Measurements from ENCODE around the gene CLIP2. TPM values are rescaled to one million over a fixed set of nuclear protein-coding genes. Genes with fewer than 3 reads are reported as not detected.

Gene CLIP2
- total RNA-seq, 1 donor from 2014 or later = 24.1 TPM

- DNase-seq (no peak), ATAC-seq (no peak)
- Histone ChIP-seq H3K9me3 (no peaks in the 10 kb centered on the region), H3K36me3 (no peaks in the 10 kb centered on the region), H3K27me3 (ENCODE audit: low read depth) (no peaks in the 10 kb centered on the region), H3K4me3 (peak overlapping the region; percentile 72), H3K27ac (no peak overlapping the region), H3K4me1 (peaks cover 28% of the 10 kb centered on the region)
- TF ChIP-seq CTCF (IDR thresholded peaks at IDR 0.05) = no peak
- intact Hi-C loops (cut with DNase I) = no loop called here
Measured at GRCh38 chr7:74290981-74291441, 1.8 kb downstream of the CLIP2 start.

- intact Hi-C loops (cut with DNase I) = no loop called here
- Histone ChIP-seq H3K4me3 (no peak overlapping the region), H3K36me3 (no peaks in the 10 kb centered on the region), H3K27me3 (ENCODE audit: low read depth) (no peaks in the 10 kb centered on the region), H3K4me1 (peaks cover 28% of the 10 kb centered on the region), H3K9me3 (no peaks in the 10 kb centered on the region), H3K27ac (no peak overlapping the region)
- DNase-seq (no peak), ATAC-seq (no peak)
- no peak for TF ChIP-seq CTCF (IDR thresholded peaks at IDR 0.05)
Measured at GRCh38 chr7:74291535-74291934, 2.3 kb downstream of the CLIP2 start.

- H3K4me1 ChIP-seq = peaks cover 26% of the 10 kb centered on the region
- intact Hi-C loops (cut with DNase I) = no loop called here
- no peaks in the 10 kb centered on the region for H3K36me3 ChIP-seq
- H3K27me3 ChIP-seq (ENCODE audit: low read depth) = no peaks in the 10 kb centered on the region
- no peak overlapping the region for H3K27ac ChIP-seq
- ATAC-seq (no peak), DNase-seq (no peak)
- no peak for TF ChIP-seq CTCF (IDR thresholded peaks at IDR 0.05)
- no peak overlapping the region for H3K4me3 ChIP-seq
- H3K9me3 ChIP-seq = no peaks in the 10 kb centered on the region
Measured at GRCh38 chr7:74292757-74293576, 3.8 kb downstream of the CLIP2 start.

GRCh38 chr7:74293577-74293908 lies 4.3 kb downstream of the CLIP2 start:
- no peaks in the 10 kb centered on the region for H3K36me3 ChIP-seq
- peaks cover 22% of the 10 kb centered on the region for H3K4me1 ChIP-seq
- no peak overlapping the region for H3K27ac ChIP-seq
- no peak for TF ChIP-seq CTCF (IDR thresholded peaks at IDR 0.05)
- no peak overlapping the region for H3K4me3 ChIP-seq
- ATAC-seq = no peak
- H3K9me3 ChIP-seq = no peaks in the 10 kb centered on the region
- no peaks in the 10 kb centered on the region for H3K27me3 ChIP-seq (ENCODE audit: low read depth)
- no peak for DNase-seq
- intact Hi-C loops (cut with DNase I) = no loop called here

- H3K36me3 ChIP-seq = no peaks in the 10 kb centered on the region
- intact Hi-C loops (cut with DNase I) = no loop called here
- peaks cover 26% of the 10 kb centered on the region for H3K4me1 ChIP-seq
- no peaks in the 10 kb centered on the region for H3K9me3 ChIP-seq
- no peak for TF ChIP-seq CTCF (IDR thresholded peaks at IDR 0.05)
- no peaks in the 10 kb centered on the region for H3K27me3 ChIP-seq (ENCODE audit: low read depth)
- ATAC-seq (no peak), DNase-seq (no peak)
- H3K4me3 ChIP-seq = peak overlapping the region; percentile 3
- H3K27ac ChIP-seq = peak overlapping the region; percentile 53
Measured at GRCh38 chr7:74294191-74294998, 5.2 kb downstream of the CLIP2 start.

Measured in lower lobe of right lung (tissue), 2 donors.